Activated CD8-positive, alpha-beta memory T cell treated with anti-CD3 and anti-CD28 coated beads, Interleukin-2, amount 50 U/mL, for 1 hour (primary cell): ENCODE measurements around the gene OASL.

Experiments
- DNase-seq: peaks from one replicate; pipeline ENCODE4 v3.0.0-alpha.2; 2020; ENCODE audit errors: extremely low read depth

The OASL gene

GRCh38 chr12:121015825-121016766 is 22.9 kb downstream of the OASL start, which contains the start of gene C12orf43:
Gene C12orf43 (minus strand): TSS chr12:121016487. CDS start chr12:121016474, 13 bp downstream.
- peak; percentile 86 for DNase-seq

GRCh38 chr12:121013715-121014114 is 25.3 kb downstream of the OASL start:
- DNase-seq = no peak

DNA sequence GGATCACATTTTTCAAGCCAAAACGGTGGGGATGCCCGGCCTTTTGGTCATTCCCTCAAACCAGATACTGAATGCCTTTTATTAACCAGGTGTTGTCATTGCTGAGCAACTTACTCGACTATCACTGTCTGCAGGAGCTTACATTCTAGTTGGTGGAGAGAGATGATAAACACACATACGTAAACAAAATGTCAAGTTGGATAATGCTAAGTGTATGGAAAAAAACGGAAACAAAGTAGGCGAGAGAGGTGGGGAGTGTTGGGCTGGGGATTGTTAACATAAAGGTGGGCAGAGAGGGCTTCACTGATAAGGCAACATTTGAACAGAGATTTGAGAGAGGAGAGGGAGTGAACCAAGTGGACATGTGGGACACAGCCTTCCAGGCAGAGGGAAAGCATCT is 27.2 kb downstream of the OASL start:
- DNase-seq = no peak

- no peak for DNase-seq
Observed at GRCh38 chr12:121010860-121011259, 28.2 kb downstream of the OASL start.

GRCh38 chr12:121009741-121010140 is 29.3 kb downstream of the OASL start:
- no peak for DNase-seq

DNA sequence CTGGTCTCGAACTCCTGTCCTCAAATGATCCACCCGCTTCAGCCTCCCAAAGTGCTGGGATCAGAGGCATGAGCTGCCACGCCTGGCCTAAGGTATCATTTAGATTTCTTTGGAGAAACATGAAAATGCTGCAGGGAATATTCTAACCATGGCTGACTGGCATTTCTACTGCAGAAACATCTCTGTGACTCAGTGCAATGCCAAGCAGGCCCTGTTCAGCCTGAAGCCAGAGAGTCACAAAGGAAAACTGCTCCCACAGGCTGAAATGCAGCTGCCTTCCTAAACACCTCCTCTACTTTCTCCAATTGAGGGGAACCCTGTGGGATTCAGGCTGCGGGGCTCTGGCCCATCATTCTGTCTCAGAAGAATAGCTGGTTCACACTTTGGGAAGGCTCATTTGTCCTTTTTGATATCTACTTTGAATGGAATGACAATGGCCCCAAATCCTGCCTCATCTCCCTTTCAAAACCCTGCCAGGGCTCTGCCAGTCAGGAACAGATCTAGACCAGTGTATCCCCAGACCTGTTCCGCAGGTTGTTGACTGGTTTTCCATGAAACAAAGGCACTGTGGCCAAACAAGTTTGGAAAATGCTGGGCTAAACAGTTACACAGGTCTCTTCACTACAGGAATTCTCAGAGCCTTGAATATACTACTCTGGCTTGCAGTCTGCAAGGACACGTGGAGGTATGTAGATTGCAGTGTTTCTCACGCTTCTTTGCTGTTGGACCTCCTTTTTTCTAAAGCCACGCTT is 30.5 kb downstream of the OASL start:
- no peak for DNase-seq

DNA sequence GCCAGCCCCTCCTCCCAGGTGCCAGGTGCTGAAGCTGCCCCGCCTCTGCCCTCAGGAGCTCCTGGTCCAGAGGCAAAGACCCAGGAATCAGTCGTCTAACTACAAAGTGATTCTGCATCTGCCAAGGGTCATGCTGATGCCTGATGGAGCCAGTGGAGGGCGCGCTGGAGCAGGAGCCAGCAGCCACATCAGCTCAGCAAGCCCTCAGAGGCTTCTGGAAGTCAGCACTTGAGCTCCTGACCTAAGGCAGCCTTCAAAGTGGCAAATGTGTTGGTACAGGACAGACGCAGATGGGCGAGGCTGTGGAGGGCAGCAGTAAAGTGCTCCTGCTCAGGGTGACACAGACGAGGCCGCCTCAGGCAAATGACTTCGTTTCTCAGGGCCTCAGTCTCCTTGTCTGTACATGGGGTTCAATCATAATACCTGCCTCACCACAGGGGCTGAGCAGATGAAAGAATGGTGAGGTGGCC is 33.7 kb downstream of the OASL start:
- DNase-seq = no peak

DNA sequence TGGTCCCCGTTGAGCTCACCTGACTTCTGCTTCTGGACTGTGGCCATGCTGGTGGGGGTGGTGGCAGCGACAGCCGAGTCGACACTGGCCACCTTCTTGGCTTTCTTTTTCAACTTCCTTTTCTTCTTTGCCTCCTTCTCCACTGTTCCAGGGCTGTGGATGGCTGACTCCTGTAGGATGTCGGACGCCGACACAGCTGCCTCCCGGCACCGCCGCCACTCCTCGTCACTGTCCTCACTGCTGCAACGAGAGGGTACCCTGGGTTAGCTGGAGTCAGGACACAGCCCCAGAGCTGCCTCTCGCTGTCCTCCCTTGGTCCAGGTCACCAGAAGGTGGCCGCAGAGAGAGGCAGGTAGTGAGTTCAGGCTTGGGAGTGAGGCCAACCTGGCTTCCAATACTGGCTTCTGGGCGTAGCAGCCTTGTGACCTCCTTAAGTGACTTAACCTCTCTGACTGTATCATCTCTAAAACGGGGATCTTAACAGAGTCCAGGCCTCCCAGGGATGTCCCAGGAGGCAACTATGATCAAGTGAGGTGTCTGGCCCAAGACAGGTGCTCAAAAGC is 34.7 kb downstream of the OASL start:
- no peak for DNase-seq

DNA sequence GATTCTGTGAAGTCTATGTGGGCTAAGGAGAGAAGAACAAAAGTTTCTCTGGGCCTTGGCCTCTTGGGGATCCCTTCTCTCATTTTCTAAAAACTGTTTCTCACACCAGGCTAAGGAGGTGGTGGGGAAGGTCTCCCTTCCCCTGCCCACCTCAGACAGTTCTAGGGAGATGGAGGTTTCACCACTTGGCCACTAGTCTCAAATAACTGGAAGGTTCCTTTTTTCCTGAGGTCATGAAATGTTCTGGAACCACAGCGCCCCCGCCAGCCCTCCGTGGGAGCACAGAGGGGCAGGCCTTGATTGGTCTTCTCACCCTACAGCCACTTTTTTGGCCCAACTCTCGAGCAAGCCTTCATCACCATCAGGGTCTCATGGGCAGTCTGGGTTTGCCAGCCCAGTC is 35.4 kb downstream of the OASL start:
- no peak for DNase-seq

- DNase-seq = no peak
Observed at GRCh38 chr12:121001841-121002483, 37.1 kb downstream of the OASL start.

DNA sequence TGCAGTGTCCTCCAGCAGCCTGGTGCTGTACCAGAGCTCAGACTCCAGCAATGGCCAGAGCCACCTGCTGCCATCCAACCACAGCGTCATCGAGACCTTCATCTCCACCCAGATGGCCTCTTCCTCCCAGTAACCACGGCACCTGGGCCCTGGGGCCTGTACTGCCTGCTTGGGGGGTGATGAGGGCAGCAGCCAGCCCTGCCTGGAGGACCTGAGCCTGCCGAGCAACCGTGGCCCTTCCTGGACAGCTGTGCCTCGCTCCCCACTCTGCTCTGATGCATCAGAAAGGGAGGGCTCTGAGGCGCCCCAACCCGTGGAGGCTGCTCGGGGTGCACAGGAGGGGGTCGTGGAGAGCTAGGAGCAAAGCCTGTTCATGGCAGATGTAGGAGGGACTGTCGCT is 38.0 kb downstream of the OASL start:
- no peak for DNase-seq

GRCh38 chr12:121000530-121000929 is 38.5 kb downstream of the OASL start:
- no peak for DNase-seq

DNA sequence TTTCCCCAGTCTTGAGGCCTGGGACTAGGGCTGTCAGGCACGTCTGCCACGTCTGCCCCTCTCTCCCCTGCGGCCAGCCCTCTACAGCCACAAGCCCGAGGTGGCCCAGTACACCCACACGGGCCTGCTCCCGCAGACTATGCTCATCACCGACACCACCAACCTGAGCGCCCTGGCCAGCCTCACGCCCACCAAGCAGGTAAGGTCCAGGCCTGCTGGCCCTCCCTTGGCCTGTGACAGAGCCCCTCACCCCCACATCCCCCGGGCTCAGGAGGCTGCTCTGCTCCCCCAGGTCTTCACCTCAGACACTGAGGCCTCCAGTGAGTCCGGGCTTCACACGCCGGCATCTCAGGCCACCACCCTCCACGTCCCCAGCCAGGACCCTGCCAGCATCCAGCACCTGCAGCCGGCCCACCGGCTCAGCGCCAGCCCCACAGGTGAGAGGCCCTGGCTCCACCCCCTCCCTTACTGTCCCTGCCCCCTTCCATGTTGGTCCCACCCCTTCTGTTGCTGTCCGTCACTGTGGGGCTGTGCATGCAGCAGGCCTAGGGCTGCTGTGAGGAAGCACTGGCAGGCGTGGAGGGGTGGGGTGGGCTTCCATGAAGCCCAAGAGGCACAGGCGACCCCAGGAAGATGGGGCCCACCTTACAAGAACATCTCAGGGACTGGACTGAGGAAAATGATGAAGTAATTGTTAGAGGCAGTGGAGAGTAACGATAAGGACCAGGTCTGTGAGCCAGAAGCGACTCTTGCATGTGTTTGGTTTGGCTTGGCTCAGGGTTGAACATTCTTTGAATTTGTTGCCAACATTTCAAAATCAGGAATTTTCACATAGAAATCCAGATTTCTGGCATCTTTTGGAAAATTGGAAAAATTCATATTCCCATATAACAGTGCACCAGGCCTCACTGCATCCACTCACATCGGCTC is 39.6 kb downstream of the OASL start:
- DNase-seq = no peak

DNA sequence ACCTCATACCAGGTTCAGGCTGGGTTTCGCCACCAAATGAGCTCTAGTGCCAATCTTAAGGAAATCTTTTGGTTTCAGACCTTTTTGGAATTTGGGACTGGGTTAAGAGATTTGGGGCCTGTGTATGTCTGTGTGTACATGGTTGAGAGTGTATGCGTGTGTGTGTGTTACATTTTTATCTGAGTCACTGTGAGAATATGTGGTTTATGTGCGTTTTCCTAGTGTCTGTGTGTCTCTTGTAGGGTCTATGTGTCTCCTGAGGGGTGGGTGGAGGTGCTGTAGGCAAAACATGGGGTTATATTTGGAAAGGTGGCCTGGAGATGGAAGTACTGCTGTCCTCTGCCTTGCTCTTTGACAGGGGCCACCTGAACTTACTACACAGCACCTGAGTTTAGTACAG is 40.6 kb downstream of the OASL start:
- no peak for DNase-seq

GRCh38 chr12:120997448-120997847 is 41.6 kb downstream of the OASL start:
- no peak for DNase-seq

- no peak for DNase-seq
Observed at GRCh38 chr12:120996133-120996746, 42.8 kb downstream of the OASL start.

DNA sequence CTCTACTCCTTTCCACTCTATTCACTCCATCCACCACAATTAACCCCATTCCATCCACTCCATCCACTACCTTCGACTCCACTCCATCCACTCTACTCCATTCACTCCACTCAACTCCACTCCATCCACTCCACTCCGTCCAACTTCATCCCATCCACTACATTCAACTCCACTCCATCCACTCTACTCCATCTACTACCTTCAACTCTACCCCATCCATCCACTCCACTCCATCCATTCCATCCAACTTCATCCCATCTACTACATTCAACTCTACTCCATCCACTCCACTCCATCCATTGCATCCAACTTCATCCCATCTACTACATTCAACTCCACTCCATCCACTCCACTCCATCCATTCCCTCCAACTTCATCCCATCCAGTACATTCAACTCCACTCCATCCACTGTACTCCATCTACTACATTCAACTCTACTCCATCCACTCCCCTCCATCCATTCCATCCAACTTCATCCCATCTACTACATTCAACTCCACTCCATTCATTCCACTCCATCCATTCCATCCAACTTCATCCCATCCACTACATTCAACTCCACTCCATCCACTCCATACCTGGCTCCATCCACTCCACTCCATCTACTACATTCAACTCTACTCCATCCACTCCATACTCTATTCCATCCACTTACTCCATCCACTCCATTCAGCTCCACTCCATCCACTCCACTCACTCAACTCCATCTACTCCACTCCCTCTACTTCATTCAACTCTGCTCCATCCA is 44.3 kb downstream of the OASL start:
- no peak for DNase-seq

DNA sequence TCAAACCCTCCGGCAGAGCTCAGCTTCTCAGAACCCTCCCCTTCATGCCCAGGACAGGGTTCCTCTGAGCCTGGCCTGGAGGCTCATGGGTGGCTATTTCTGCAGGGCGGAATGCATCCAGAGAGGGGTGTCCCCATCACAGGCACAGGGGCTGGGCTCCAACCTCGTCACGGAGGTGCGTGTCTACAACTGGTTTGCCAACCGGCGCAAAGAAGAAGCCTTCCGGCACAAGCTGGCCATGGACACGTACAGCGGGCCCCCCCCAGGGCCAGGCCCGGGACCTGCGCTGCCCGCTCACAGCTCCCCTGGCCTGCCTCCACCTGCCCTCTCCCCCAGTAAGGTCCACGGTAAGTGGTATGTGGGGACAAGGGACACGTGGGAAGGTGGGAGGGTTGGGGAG is 45.0 kb downstream of the OASL start:
- no peak for DNase-seq

GRCh38 chr12:120993496-120993895 is 45.5 kb downstream of the OASL start:
- DNase-seq = no peak

- DNase-seq = no peak
Observed at GRCh38 chr12:120992989-120993388, 46.1 kb downstream of the OASL start.
